Gastrocnemius medialis (tissue), 4 donors: ENCODE measurements around the gene LPCAT3. TPM values are rescaled to one million over a fixed set of nuclear protein-coding genes. Genes with fewer than 3 reads are reported as not detected.

ENCODE experiments used
- ATAC-seq, 2 donors: fragments of 150-250 bp; one replicate each; pipeline ENCODE4 v1.9.1; 2016
- DNase-seq, 2 donors: peaks; one replicate each; pipeline ENCODE4 v3.0.0-alpha.2; 2019
- H3K27ac ChIP-seq, 4 donors: fragments of 200-600 bp; sonication (generic); 1 replicate in 1 of 4; 2 replicates in 3 of 4; pipeline ENCODE4 v1.5.1; 2016 to 2018; ENCODE audit warnings: mild to moderate bottlenecking in 2 of 4, moderate library complexity in 1 of 4
- H3K27me3 ChIP-seq, 3 donors: fragments of 200-600 bp; sonication (generic) in 2 of 3; 1 replicate in 1 of 3; 2 replicates in 2 of 3; pipeline versions ENCODE4 v1.5.1 to v1.6.0; 2016 to 2019; ENCODE audit warnings: mild to moderate bottlenecking in 1 of 3, moderate library complexity in 1 of 3
- H3K36me3 ChIP-seq, 2 donors: fragments of 200-600 bp; sonication (generic) in 1 of 2; one replicate each; pipeline ENCODE4 v1.5.1; 2017 to 2018
- H3K4me1 ChIP-seq, 2 donors: fragments of 200-600 bp; sonication (generic) in 1 of 2; one replicate each; pipeline ENCODE4 v1.5.1; 2016 to 2017; ENCODE audit warnings: mild to moderate bottlenecking in 2 of 2
- H3K4me3 ChIP-seq, 4 donors: fragments of 200-600 bp; sonication (generic) in 3 of 4; 1 replicate in 1 of 4; 2 replicates in 3 of 4; pipeline ENCODE4 v1.5.1; 2016 to 2019; ENCODE audit warnings: mild to moderate bottlenecking in 2 of 4
- H3K9me3 ChIP-seq, 3 donors: fragments of 200-600 bp; sonication (generic) in 2 of 3; 1 replicate in 1 of 3; 2 replicates in 2 of 3; pipeline ENCODE4 v1.5.1; 2016 to 2019
- CTCF ChIP-seq, 5 experiments: fragments of 450-650 bp in 3 of 5; fragments of 200-600 bp in 2 of 5; sonication (generic) in 2 of 5; IDR thresholded peaks in 4 of 5; conservative IDR thresholded peaks in 1 of 5; 1 replicate in 4 of 5; 2 replicates in 1 of 5; pipeline ENCODE4 v1.5.1; 2016 to 2019; ENCODE audit warnings: antibody characterized with exemption in 5 of 5, mild to moderate bottlenecking in 3 of 5, moderate library complexity in 3 of 5
- POLR2A ChIP-seq, 2 donors: fragments of 450-650 bp; IDR thresholded peaks; one replicate each; pipeline ENCODE4 v1.6.1; 2017; ENCODE audit warnings: antibody characterized with exemption in 2 of 2, mild to moderate bottlenecking in 2 of 2, moderate library complexity in 2 of 2
- in situ Hi-C, 4 donors: fragments of 200-750 bp; cut with MboI; loops; one replicate each; pipeline versions ENCODE4 v1.15.0 to v1.8.0; 2017; ENCODE audit warnings: low sequenced_read_pairs in 4 of 4
- intact Hi-C: fragments of 100-400 bp; cut with DNase I; formaldehyde crosslinking; loops from one replicate; pipeline ENCODE4 v1.15.1; 2023; ENCODE audit warnings: low total_unique reads
- total RNA-seq, 4 donors: library from RNA; depleted of rRNA; stranded (reverse); fragments of >200 nt; gene quantifications; one replicate each; pipeline versions ENCODE4 v1.1.0 to v1.2.3, GENCODE V29; 2016

The LPCAT3 gene
- total RNA-seq, 4 donors from 2014 or later = 19.4 to 42.8 (median 36.7) TPM

GRCh38 chr12:6982532-6982931 lies 35.7 kb downstream of the LPCAT3 start:
- in situ Hi-C loops (no loop called here), intact Hi-C loops (no loop called here)
- Histone ChIP-seq H3K27ac (no peak overlapping the region), H3K27me3 (no peaks in the 10 kb centered on the region), H3K4me3 (no peak overlapping the region), H3K4me1 (no peaks in the 10 kb centered on the region), H3K36me3 (peaks cover 0 to 58% of the 10 kb centered on the region in 2 donors), H3K9me3 (no peaks in the 10 kb centered on the region)
- no peak for TF ChIP-seq POLR2A (IDR thresholded peaks at IDR 0.05)
- TF ChIP-seq CTCF (IDR thresholded peaks at IDR 0.05 in 4 of 5, conservative IDR thresholded peaks at IDR 0.05 in 1 of 5) = no peak
- ATAC-seq (no peak), DNase-seq (no peak)

- intact Hi-C loops (no loop called here), in situ Hi-C loops (no loop called here)
- H3K36me3 ChIP-seq = peaks cover 0 to 70% of the 10 kb centered on the region in 2 donors
- no peak overlapping the region for H3K4me3 ChIP-seq
- no peaks in the 10 kb centered on the region for H3K9me3 ChIP-seq
- H3K4me1 ChIP-seq = no peaks in the 10 kb centered on the region
- no peak for ATAC-seq
- no peak for DNase-seq
- no peaks in the 10 kb centered on the region for H3K27me3 ChIP-seq
- TF ChIP-seq CTCF (IDR thresholded peaks at IDR 0.05 in 4 of 5, conservative IDR thresholded peaks at IDR 0.05 in 1 of 5) (no peak), POLR2A (IDR thresholded peaks at IDR 0.05) (no peak)
- H3K27ac ChIP-seq = peak overlapping the region in 1 of 4 donors; percentile 43
These were observed 36.9 kb downstream of the LPCAT3 start for GRCh38 chr12:6981152-6982052.

GRCh38 chr12:6980740-6981139 lies 37.5 kb downstream of the LPCAT3 start:
- no peak overlapping the region for H3K4me3 ChIP-seq
- H3K4me1 ChIP-seq = no peaks in the 10 kb centered on the region
- no peak for ATAC-seq
- H3K36me3 ChIP-seq = peaks cover 0 to 76% of the 10 kb centered on the region in 2 donors
- TF ChIP-seq CTCF (IDR thresholded peaks at IDR 0.05 in 4 of 5, conservative IDR thresholded peaks at IDR 0.05 in 1 of 5) (no peak), POLR2A (IDR thresholded peaks at IDR 0.05) (no peak)
- no peaks in the 10 kb centered on the region for H3K9me3 ChIP-seq
- no peaks in the 10 kb centered on the region for H3K27me3 ChIP-seq
- DNase-seq = no peak
- intact Hi-C loops = no loop called here
- peak overlapping the region in 2 of 4 donors; percentile 34 to 43 for H3K27ac ChIP-seq
- in situ Hi-C loops = no loop called here

- intact Hi-C loops = no loop called here
- H3K36me3 ChIP-seq = peaks cover 0 to 83% of the 10 kb centered on the region in 2 donors
- no peaks in the 10 kb centered on the region for H3K9me3 ChIP-seq
- in situ Hi-C loops = no loop called here
- DNase-seq (no peak), ATAC-seq (no peak)
- no peaks in the 10 kb centered on the region for H3K4me1 ChIP-seq
- H3K4me3 ChIP-seq = no peak overlapping the region
- TF ChIP-seq POLR2A (IDR thresholded peaks at IDR 0.05) = no peak
- H3K27me3 ChIP-seq = no peaks in the 10 kb centered on the region
- peak overlapping the region in 1 of 4 donors; percentile 43 for H3K27ac ChIP-seq
These were observed 38.2 kb downstream of the LPCAT3 start for GRCh38 chr12:6980075-6980474.

- no peak for ATAC-seq
- Histone ChIP-seq H3K9me3 (no peaks in the 10 kb centered on the region), H3K4me1 (no peaks in the 10 kb centered on the region), H3K27me3 (no peaks in the 10 kb centered on the region), H3K4me3 (no peak overlapping the region), H3K27ac (peak overlapping the region in 1 of 4 donors; percentile 52), H3K36me3 (peaks cover 0 to 89% of the 10 kb centered on the region in 2 donors)
- TF ChIP-seq POLR2A (IDR thresholded peaks at IDR 0.05) (no peak), CTCF (IDR thresholded peaks at IDR 0.05 in 4 of 5, conservative IDR thresholded peaks at IDR 0.05 in 1 of 5) (no peak)
- no peak for DNase-seq
- intact Hi-C loops (loop anchor here (10.0 kb wide), 1 partner anchor 295 kb away; the partner anchor contains the start of gene ZNF384), in situ Hi-C loops (no loop called here)
These were observed 38.8 kb downstream of the LPCAT3 start for GRCh38 chr12:6979453-6979852.
